ENCODE data around the gene DAND5. TPM values are rescaled to one million over a fixed set of nuclear protein-coding genes. Genes with fewer than 3 reads are reported as not detected.

Gene DAND5
- total and polyA plus RNA-seq, 2 of the 13 experiments (the other 11 are each of a cell fraction or from before 2014, with no cell fraction given), result 0.04 TPM; not detected in 1

DNA sequence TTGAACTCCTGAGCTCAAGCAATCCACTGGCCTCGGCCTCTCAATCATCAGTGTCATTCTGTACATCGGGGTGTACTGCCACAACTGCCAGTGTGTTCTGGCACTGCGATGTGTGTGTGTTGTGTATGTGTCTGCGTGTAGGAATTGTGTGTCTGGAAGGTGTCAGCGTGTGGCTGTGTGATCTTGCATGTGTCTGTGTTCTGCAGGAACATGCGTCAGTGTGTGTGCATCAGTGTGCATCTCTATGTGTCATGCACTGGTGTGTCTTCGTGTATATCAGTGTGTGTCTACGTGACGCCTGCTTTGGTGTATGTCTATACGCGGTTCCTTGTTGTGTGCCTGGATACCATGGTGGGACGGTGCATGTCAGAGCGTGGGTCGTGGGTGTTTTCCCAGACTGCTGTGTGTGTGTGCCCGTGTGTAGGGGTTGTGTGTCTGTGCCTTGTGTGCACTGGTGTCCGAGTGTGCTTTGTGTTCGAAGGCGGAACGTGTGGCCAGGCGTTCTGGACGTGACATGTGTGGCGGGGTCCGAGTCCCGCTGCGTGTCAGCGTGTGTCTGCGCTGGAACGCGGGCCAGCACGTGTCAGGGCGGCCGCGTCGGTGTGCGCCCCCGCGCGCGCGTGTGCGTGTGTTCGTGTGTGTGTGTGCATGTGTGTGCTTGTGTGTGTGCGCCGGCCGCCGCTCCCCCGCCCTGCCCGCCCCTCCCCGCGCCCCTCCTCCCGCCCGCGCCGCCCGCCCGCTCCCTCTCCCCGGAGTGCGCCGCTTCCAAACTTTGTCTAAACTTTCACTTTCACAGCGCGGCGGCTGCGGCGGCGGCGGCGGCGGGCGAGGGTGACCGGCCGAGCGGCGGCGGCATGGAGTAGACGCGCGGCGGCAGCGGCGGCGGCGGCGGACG, 25.6 kb downstream of the DAND5 start, which contains the start of gene NFIX (continued):
- TF ChIP-seq, protein P1, sequence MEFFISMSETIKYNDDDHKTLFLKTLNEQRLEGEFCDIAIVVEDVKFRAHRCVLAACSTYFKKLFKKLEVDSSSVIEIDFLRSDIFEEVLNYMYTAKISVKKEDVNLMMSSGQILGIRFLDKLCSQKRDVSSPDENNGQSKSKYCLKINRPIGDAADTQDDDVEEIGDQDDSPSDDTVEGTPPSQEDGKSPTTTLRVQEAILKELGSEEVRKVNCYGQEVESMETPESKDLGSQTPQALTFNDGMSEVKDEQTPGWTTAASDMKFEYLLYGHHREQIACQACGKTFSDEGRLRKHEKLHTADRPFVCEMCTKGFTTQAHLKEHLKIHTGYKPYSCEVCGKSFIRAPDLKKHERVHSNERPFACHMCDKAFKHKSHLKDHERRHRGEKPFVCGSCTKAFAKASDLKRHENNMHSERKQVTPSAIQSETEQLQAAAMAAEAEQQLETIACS (CRISPR knock-in tag; IDR thresholded peaks at IDR 0.05), result peak; percentile 22; the same call in 1 of the 2 replicates
- TF ChIP-seq, protein P2, sequence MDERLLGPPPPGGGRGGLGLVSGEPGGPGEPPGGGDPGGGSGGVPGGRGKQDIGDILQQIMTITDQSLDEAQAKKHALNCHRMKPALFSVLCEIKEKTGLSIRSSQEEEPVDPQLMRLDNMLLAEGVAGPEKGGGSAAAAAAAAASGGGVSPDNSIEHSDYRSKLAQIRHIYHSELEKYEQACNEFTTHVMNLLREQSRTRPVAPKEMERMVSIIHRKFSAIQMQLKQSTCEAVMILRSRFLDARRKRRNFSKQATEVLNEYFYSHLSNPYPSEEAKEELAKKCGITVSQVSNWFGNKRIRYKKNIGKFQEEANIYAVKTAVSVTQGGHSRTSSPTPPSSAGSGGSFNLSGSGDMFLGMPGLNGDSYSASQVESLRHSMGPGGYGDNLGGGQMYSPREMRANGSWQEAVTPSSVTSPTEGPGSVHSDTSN (CRISPR knock-in tag; IDR thresholded peaks at IDR 0.05), result no peak
- TF ChIP-seq NRL (CRISPR knock-in tag; IDR thresholded peaks at IDR 0.05; ENCODE audit: borderline replicate concordance) (no peak), ZSCAN21 (CRISPR knock-in tag; IDR thresholded peaks at IDR 0.05; ENCODE audit: borderline replicate concordance) (0 out of 2 replicates have a peak, but pooled peaks have one; percentile 30), ZNF296 (CRISPR knock-in tag; conservative IDR thresholded peaks at IDR 0.05) (no peak), SMAD3 (CRISPR knock-in tag; IDR thresholded peaks at IDR 0.05) (no peak), KLF16 (CRISPR knock-in tag; IDR thresholded peaks at IDR 0.05) (peak in 1 of 2 experiments; percentile 89; a peak in 1 of 4 replicates), ZNF205 (CRISPR knock-in tag; IDR thresholded peaks at IDR 0.05) (no peak), ZNF772 (CRISPR knock-in tag; IDR thresholded peaks at IDR 0.05) (no peak), ZNF615 (CRISPR knock-in tag; IDR thresholded peaks at IDR 0.05; ENCODE audit: borderline replicate concordance) (no peak), FOXO1 (CRISPR knock-in tag; IDR thresholded peaks at IDR 0.05) (no peak), PITX1 (CRISPR knock-in tag; IDR thresholded peaks at IDR 0.05) (no peak)
- TF ChIP-seq, protein P3, sequence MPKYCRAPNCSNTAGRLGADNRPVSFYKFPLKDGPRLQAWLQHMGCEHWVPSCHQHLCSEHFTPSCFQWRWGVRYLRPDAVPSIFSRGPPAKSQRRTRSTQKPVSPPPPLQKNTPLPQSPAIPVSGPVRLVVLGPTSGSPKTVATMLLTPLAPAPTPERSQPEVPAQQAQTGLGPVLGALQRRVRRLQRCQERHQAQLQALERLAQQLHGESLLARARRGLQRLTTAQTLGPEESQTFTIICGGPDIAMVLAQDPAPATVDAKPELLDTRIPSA (CRISPR knock-in tag; IDR thresholded peaks at IDR 0.05; ENCODE audit: borderline replicate concordance), result no peak
- TF ChIP-seq, protein P4, sequence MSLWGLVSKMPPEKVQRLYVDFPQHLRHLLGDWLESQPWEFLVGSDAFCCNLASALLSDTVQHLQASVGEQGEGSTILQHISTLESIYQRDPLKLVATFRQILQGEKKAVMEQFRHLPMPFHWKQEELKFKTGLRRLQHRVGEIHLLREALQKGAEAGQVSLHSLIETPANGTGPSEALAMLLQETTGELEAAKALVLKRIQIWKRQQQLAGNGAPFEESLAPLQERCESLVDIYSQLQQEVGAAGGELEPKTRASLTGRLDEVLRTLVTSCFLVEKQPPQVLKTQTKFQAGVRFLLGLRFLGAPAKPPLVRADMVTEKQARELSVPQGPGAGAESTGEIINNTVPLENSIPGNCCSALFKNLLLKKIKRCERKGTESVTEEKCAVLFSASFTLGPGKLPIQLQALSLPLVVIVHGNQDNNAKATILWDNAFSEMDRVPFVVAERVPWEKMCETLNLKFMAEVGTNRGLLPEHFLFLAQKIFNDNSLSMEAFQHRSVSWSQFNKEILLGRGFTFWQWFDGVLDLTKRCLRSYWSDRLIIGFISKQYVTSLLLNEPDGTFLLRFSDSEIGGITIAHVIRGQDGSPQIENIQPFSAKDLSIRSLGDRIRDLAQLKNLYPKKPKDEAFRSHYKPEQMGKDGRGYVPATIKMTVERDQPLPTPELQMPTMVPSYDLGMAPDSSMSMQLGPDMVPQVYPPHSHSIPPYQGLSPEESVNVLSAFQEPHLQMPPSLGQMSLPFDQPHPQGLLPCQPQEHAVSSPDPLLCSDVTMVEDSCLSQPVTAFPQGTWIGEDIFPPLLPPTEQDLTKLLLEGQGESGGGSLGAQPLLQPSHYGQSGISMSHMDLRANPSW (CRISPR knock-in tag; IDR thresholded peaks at IDR 0.05; ENCODE audit: borderline replicate concordance), result no peak
- TF ChIP-seq, protein P5, sequence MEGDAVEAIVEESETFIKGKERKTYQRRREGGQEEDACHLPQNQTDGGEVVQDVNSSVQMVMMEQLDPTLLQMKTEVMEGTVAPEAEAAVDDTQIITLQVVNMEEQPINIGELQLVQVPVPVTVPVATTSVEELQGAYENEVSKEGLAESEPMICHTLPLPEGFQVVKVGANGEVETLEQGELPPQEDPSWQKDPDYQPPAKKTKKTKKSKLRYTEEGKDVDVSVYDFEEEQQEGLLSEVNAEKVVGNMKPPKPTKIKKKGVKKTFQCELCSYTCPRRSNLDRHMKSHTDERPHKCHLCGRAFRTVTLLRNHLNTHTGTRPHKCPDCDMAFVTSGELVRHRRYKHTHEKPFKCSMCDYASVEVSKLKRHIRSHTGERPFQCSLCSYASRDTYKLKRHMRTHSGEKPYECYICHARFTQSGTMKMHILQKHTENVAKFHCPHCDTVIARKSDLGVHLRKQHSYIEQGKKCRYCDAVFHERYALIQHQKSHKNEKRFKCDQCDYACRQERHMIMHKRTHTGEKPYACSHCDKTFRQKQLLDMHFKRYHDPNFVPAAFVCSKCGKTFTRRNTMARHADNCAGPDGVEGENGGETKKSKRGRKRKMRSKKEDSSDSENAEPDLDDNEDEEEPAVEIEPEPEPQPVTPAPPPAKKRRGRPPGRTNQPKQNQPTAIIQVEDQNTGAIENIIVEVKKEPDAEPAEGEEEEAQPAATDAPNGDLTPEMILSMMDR (CRISPR knock-in tag; IDR thresholded peaks at IDR 0.05), result peak; percentile 10; the same call in 1 of the 2 replicates
- TF ChIP-seq, protein P6, sequence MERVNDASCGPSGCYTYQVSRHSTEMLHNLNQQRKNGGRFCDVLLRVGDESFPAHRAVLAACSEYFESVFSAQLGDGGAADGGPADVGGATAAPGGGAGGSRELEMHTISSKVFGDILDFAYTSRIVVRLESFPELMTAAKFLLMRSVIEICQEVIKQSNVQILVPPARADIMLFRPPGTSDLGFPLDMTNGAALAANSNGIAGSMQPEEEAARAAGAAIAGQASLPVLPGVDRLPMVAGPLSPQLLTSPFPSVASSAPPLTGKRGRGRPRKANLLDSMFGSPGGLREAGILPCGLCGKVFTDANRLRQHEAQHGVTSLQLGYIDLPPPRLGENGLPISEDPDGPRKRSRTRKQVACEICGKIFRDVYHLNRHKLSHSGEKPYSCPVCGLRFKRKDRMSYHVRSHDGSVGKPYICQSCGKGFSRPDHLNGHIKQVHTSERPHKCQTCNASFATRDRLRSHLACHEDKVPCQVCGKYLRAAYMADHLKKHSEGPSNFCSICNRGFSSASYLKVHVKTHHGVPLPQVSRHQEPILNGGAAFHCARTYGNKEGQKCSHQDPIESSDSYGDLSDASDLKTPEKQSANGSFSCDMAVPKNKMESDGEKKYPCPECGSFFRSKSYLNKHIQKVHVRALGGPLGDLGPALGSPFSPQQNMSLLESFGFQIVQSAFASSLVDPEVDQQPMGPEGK (CRISPR knock-in tag; IDR thresholded peaks at IDR 0.05), result peak; percentile 35; the same call in 1 of the 2 replicates

Data from HepG2 (cell line).